ENCODE results near the gene CRYBB1.

- no peak for TF ChIP-seq CTCF (IDR thresholded peaks at IDR 0.05)
- TF ChIP-seq POLR2A (IDR thresholded peaks at IDR 0.05) = no peak
Observed at GRCh38 chr22:26616650-26617049, 1.2 kb downstream of the CRYBB1 start.
